ENCODE data around the gene MEOX2. TPM values are rescaled to one million over a fixed set of nuclear protein-coding genes. Genes with fewer than 3 reads are reported as not detected.

Gene MEOX2
- polyA plus RNA-seq, 4 donors, result 0.78 to 2.4 TPM; not detected in 2

- Histone ChIP-seq H3K36me3 (ENCODE audit: control insufficient read depth in 3 of 3, insufficient read depth in 2 of 3, low read depth in 1 of 3, low read length in 3 of 3) (no peaks in the 10 kb centered on the region), H3K4me3 (ENCODE audit: low read depth in 1 of 3, low read length in 3 of 3) (no peak overlapping the region), H3K27ac (ENCODE audit: low read depth in 1 of 3, low read length in 2 of 3) (no peak overlapping the region), H3K4me1 (ENCODE audit: control insufficient read depth in 3 of 3, insufficient read depth in 2 of 3, low read depth in 1 of 3, low read length in 2 of 3) (no peaks in the 10 kb centered on the region), H3K27me3 (ENCODE audit: control insufficient read depth in 3 of 3, insufficient read depth in 3 of 3, low read length in 3 of 3) (no peaks in the 10 kb centered on the region), H3K9me3 (ENCODE audit: control insufficient read depth in 2 of 2, insufficient read depth in 1 of 2, low read depth in 1 of 2, low read length in 1 of 2) (peaks cover 0 to 4% of the 10 kb centered on the region in 2 donors)
- FAIRE-seq (no peak), DNase-seq (no peak)
- WGBS, 3 donors, result 86 to 91% (median 87%) methylated on average over 3 of the region's 3 CpGs
Measured at GRCh38 chr7:15678653-15679052, 7.8 kb downstream of the MEOX2 start.

GRCh38 chr7:15675379-15675778, 11.1 kb downstream of the MEOX2 start:
- DNase-seq (no peak), FAIRE-seq (no peak)
- H3K27me3 ChIP-seq (ENCODE audit: control insufficient read depth in 3 of 3, insufficient read depth in 3 of 3, low read length in 3 of 3), result no peaks in the 10 kb centered on the region
- peaks cover 0 to 4% of the 10 kb centered on the region in 2 donors for H3K9me3 ChIP-seq (ENCODE audit: control insufficient read depth in 2 of 2, insufficient read depth in 1 of 2, low read depth in 1 of 2, low read length in 1 of 2)
- H3K36me3 ChIP-seq (ENCODE audit: control insufficient read depth in 3 of 3, insufficient read depth in 2 of 3, low read depth in 1 of 3, low read length in 3 of 3), result no peaks in the 10 kb centered on the region
- WGBS, 3 donors, result 91 to 97% (median 94%) methylated on average over 2 of the region's 2 CpGs
- no peak overlapping the region for H3K4me3 ChIP-seq (ENCODE audit: low read depth in 1 of 3, low read length in 3 of 3)
- H3K27ac ChIP-seq (ENCODE audit: low read depth in 1 of 3, low read length in 2 of 3), result no peak overlapping the region
- H3K4me1 ChIP-seq (ENCODE audit: control insufficient read depth in 3 of 3, insufficient read depth in 2 of 3, low read depth in 1 of 3, low read length in 2 of 3), result no peaks in the 10 kb centered on the region

- DNase-seq, result no peak
- H3K27me3 ChIP-seq (ENCODE audit: control insufficient read depth in 3 of 3, insufficient read depth in 3 of 3, low read length in 3 of 3), result no peaks in the 10 kb centered on the region
- no peaks in the 10 kb centered on the region for H3K36me3 ChIP-seq (ENCODE audit: control insufficient read depth in 3 of 3, insufficient read depth in 2 of 3, low read depth in 1 of 3, low read length in 3 of 3)
- no peak overlapping the region for H3K4me3 ChIP-seq (ENCODE audit: low read depth in 1 of 3, low read length in 3 of 3)
- H3K9me3 ChIP-seq (ENCODE audit: control insufficient read depth in 2 of 2, insufficient read depth in 1 of 2, low read depth in 1 of 2, low read length in 1 of 2), result peaks cover 0 to 4% of the 10 kb centered on the region in 2 donors
- no peak overlapping the region for H3K27ac ChIP-seq (ENCODE audit: low read depth in 1 of 3, low read length in 2 of 3)
- FAIRE-seq, result no peak
- no peaks in the 10 kb centered on the region for H3K4me1 ChIP-seq (ENCODE audit: control insufficient read depth in 3 of 3, insufficient read depth in 2 of 3, low read depth in 1 of 3, low read length in 2 of 3)
Measured at GRCh38 chr7:15674586-15674985, 11.9 kb downstream of the MEOX2 start.

GRCh38 chr7:15669443-15670090, 16.9 kb downstream of the MEOX2 start:
- Histone ChIP-seq H3K27me3 (ENCODE audit: control insufficient read depth in 3 of 3, insufficient read depth in 3 of 3, low read length in 3 of 3) (no peaks in the 10 kb centered on the region), H3K27ac (ENCODE audit: low read depth in 1 of 3, low read length in 2 of 3) (no peak overlapping the region), H3K4me3 (ENCODE audit: low read depth in 1 of 3, low read length in 3 of 3) (no peak overlapping the region), H3K9me3 (ENCODE audit: control insufficient read depth in 2 of 2, insufficient read depth in 1 of 2, low read depth in 1 of 2, low read length in 1 of 2) (no peaks in the 10 kb centered on the region), H3K4me1 (ENCODE audit: control insufficient read depth in 3 of 3, insufficient read depth in 2 of 3, low read depth in 1 of 3, low read length in 2 of 3) (peaks cover 0 to 6% (median 0%) of the 10 kb centered on the region in 3 donors), H3K36me3 (ENCODE audit: control insufficient read depth in 3 of 3, insufficient read depth in 2 of 3, low read depth in 1 of 3, low read length in 3 of 3) (no peaks in the 10 kb centered on the region)
- FAIRE-seq (no peak), DNase-seq (no peak)
- WGBS, 3 donors, result 83 to 93% (median 84%) methylated on average over 10 of the region's 10 CpGs

GRCh38 chr7:15667991-15668390, 18.5 kb downstream of the MEOX2 start:
- Histone ChIP-seq H3K27me3 (ENCODE audit: control insufficient read depth in 3 of 3, insufficient read depth in 3 of 3, low read length in 3 of 3) (no peaks in the 10 kb centered on the region), H3K4me1 (ENCODE audit: control insufficient read depth in 3 of 3, insufficient read depth in 2 of 3, low read depth in 1 of 3, low read length in 2 of 3) (peaks cover 0 to 6% (median 0%) of the 10 kb centered on the region in 3 donors), H3K4me3 (ENCODE audit: low read depth in 1 of 3, low read length in 3 of 3) (no peak overlapping the region), H3K9me3 (ENCODE audit: control insufficient read depth in 2 of 2, insufficient read depth in 1 of 2, low read depth in 1 of 2, low read length in 1 of 2) (no peaks in the 10 kb centered on the region), H3K36me3 (ENCODE audit: control insufficient read depth in 3 of 3, insufficient read depth in 2 of 3, low read depth in 1 of 3, low read length in 3 of 3) (no peaks in the 10 kb centered on the region), H3K27ac (ENCODE audit: low read depth in 1 of 3, low read length in 2 of 3) (peak overlapping the region in 2 of 3 donors; percentile 26 to 84)
- FAIRE-seq (peak; percentile 10), DNase-seq (peak; percentile 92 to 95)
- 20 to 62% (median 39%) methylated on average over 5 of the region's 5 CpGs for WGBS, 3 donors

GRCh38 chr7:15662451-15662850, 24.0 kb downstream of the MEOX2 start:
- H3K27me3 ChIP-seq (ENCODE audit: control insufficient read depth in 3 of 3, insufficient read depth in 3 of 3, low read length in 3 of 3), result no peaks in the 10 kb centered on the region
- 45 to 91% (median 81%) methylated on average over 1 of the region's 1 CpG for WGBS, 3 donors
- no peaks in the 10 kb centered on the region for H3K9me3 ChIP-seq (ENCODE audit: control insufficient read depth in 2 of 2, insufficient read depth in 1 of 2, low read depth in 1 of 2, low read length in 1 of 2)
- no peak for DNase-seq
- H3K27ac ChIP-seq (ENCODE audit: low read depth in 1 of 3, low read length in 2 of 3), result no peak overlapping the region
- FAIRE-seq, result no peak
- H3K36me3 ChIP-seq (ENCODE audit: control insufficient read depth in 3 of 3, insufficient read depth in 2 of 3, low read depth in 1 of 3, low read length in 3 of 3), result no peaks in the 10 kb centered on the region
- peaks cover 0 to 3% (median 0%) of the 10 kb centered on the region in 3 donors for H3K4me1 ChIP-seq (ENCODE audit: control insufficient read depth in 3 of 3, insufficient read depth in 2 of 3, low read depth in 1 of 3, low read length in 2 of 3)
- H3K4me3 ChIP-seq (ENCODE audit: low read depth in 1 of 3, low read length in 3 of 3), result no peak overlapping the region

- WGBS, 3 donors, result 68 to 75% (median 73%) methylated on average over 3 of the region's 3 CpGs
- FAIRE-seq (no peak), DNase-seq (no peak)
- H3K4me3 ChIP-seq (ENCODE audit: low read depth in 1 of 3, low read length in 3 of 3), result no peak overlapping the region
- H3K27me3 ChIP-seq (ENCODE audit: control insufficient read depth in 3 of 3, insufficient read depth in 3 of 3, low read length in 3 of 3), result no peaks in the 10 kb centered on the region
- H3K4me1 ChIP-seq (ENCODE audit: control insufficient read depth in 3 of 3, insufficient read depth in 2 of 3, low read depth in 1 of 3, low read length in 2 of 3), result no peaks in the 10 kb centered on the region
- no peak overlapping the region for H3K27ac ChIP-seq (ENCODE audit: low read depth in 1 of 3, low read length in 2 of 3)
- H3K9me3 ChIP-seq (ENCODE audit: control insufficient read depth in 2 of 2, insufficient read depth in 1 of 2, low read depth in 1 of 2, low read length in 1 of 2), result no peaks in the 10 kb centered on the region
- no peaks in the 10 kb centered on the region for H3K36me3 ChIP-seq (ENCODE audit: control insufficient read depth in 3 of 3, insufficient read depth in 2 of 3, low read depth in 1 of 3, low read length in 3 of 3)
Measured at GRCh38 chr7:15658247-15658646, 28.2 kb downstream of the MEOX2 start.

- 42 to 64% (median 49%) methylated on average over 2 of the region's 2 CpGs for WGBS, 3 donors
- DNase-seq (no peak), FAIRE-seq (no peak)
- no peaks in the 10 kb centered on the region for H3K4me1 ChIP-seq (ENCODE audit: control insufficient read depth in 3 of 3, insufficient read depth in 2 of 3, low read depth in 1 of 3, low read length in 2 of 3)
- no peaks in the 10 kb centered on the region for H3K27me3 ChIP-seq (ENCODE audit: control insufficient read depth in 3 of 3, insufficient read depth in 3 of 3, low read length in 3 of 3)
- no peaks in the 10 kb centered on the region for H3K9me3 ChIP-seq (ENCODE audit: control insufficient read depth in 2 of 2, insufficient read depth in 1 of 2, low read depth in 1 of 2, low read length in 1 of 2)
- no peak overlapping the region for H3K4me3 ChIP-seq (ENCODE audit: low read depth in 1 of 3, low read length in 3 of 3)
- no peaks in the 10 kb centered on the region for H3K36me3 ChIP-seq (ENCODE audit: control insufficient read depth in 3 of 3, insufficient read depth in 2 of 3, low read depth in 1 of 3, low read length in 3 of 3)
- H3K27ac ChIP-seq (ENCODE audit: low read depth in 1 of 3, low read length in 2 of 3), result no peak overlapping the region
Measured at GRCh38 chr7:15652776-15653290, 33.6 kb downstream of the MEOX2 start.

- no peaks in the 10 kb centered on the region for H3K9me3 ChIP-seq (ENCODE audit: control insufficient read depth in 2 of 2, insufficient read depth in 1 of 2, low read depth in 1 of 2, low read length in 1 of 2)
- 19 to 51% (median 27%) methylated on average over 1 of the region's 1 CpG for WGBS, 3 donors
- no peak overlapping the region for H3K27ac ChIP-seq (ENCODE audit: low read depth in 1 of 3, low read length in 2 of 3)
- H3K27me3 ChIP-seq (ENCODE audit: control insufficient read depth in 3 of 3, insufficient read depth in 3 of 3, low read length in 3 of 3), result no peaks in the 10 kb centered on the region
- DNase-seq (no peak), FAIRE-seq (no peak)
- no peaks in the 10 kb centered on the region for H3K4me1 ChIP-seq (ENCODE audit: control insufficient read depth in 3 of 3, insufficient read depth in 2 of 3, low read depth in 1 of 3, low read length in 2 of 3)
- H3K4me3 ChIP-seq (ENCODE audit: low read depth in 1 of 3, low read length in 3 of 3), result no peak overlapping the region
- H3K36me3 ChIP-seq (ENCODE audit: control insufficient read depth in 3 of 3, insufficient read depth in 2 of 3, low read depth in 1 of 3, low read length in 3 of 3), result no peaks in the 10 kb centered on the region
Measured at GRCh38 chr7:15651693-15652092, 34.8 kb downstream of the MEOX2 start.
